ENCODE measurements around the gene DHX9. TPM values are rescaled to one million over a fixed set of nuclear protein-coding genes. Genes with fewer than 3 reads are reported as not detected.

The DHX9 gene
- total and polyA plus RNA-seq, 10 of the 15 experiments (the other 5 are each of a cell fraction or from before 2014, with no cell fraction given) = 90.7 to 234 (median 217) TPM

DNA sequence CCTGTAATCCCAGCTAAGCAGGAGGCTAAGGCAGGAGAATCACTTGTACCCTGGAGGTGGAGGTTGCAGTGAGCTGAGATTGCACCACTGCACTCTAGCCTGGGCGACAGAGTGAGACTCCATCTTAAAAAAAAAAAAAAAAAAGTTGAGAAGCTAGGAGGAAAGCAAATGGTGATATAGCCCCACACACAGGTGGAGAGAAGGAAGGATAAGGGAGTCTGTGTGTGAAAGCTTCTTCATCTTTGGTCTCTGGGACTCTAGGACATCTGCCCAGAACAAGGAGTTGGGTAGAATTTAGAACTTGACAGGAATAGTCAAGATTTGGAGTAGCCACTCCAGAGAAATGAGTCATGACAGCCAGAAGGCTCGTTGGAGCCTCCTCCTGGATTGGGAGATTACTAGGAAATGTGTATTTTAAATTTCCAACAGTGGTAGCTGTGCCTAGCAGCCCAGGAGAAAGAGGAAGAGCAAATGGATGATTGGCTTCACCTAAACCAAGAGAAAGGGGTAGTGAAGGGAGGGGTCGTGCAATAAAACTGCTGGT, 29.7 kb upstream of the DHX9 start:
- no peak for FAIRE-seq
- no peaks in the 10 kb centered on the region for H3K4me1 ChIP-seq (ENCODE audit: control insufficient read depth, insufficient read depth, low read length)
- no peak for DNase-seq (ENCODE audit: low read depth, low spot score)
- WGBS (ENCODE audit: insufficient coverage, insufficient replicate concordance, low lambda C conversion rate, missing lambda C conversion rate) = 31% methylated on average over 3 of the region's 3 CpGs
- SMC1A ChIA-PET (ENCODE audit: uncharacterized antibody, unreplicated experiment) = interaction anchor here (1.3 kb wide), 1 partner anchor 221 kb away, joined by 3 read pairs; no protein-coding TSS in a partner anchor
- BruUV-seq (replicated peaks) = no TSS peak
- H3K79me2 ChIP-seq (ENCODE audit: control insufficient read depth, insufficient read depth, low read length) = no peaks in the 10 kb centered on the region
- H3K4me3 ChIP-seq = no peak overlapping the region
- CTCF ChIA-PET = interaction anchor here (0.6 to 1.5 kb wide), 4 partner anchors 12 to 651 kb away, joined by 3 to 6 read pairs (median 3); no protein-coding TSS in a partner anchor
- H3K36me3 ChIP-seq (ENCODE audit: control insufficient read depth in 2 of 2, insufficient read depth in 2 of 2, low read length in 1 of 2) = no peaks in the 10 kb centered on the region
- H4K20me1 ChIP-seq (ENCODE audit: control insufficient read depth, insufficient read depth) = no peaks in the 10 kb centered on the region
- H3K4me2 ChIP-seq (ENCODE audit: control insufficient read depth, insufficient read depth) = no peak overlapping the region
- POLR2A ChIA-PET = no interaction called here
- intact Hi-C loops (cut with micrococcal nuclease; ENCODE audit: unreplicated experiment) (no loop called here), in situ Hi-C loops (cut with MboI) (no loop called here)
- no peak overlapping the region for H3K27ac ChIP-seq (ENCODE audit: control insufficient read depth, insufficient read depth)
- no peak overlapping the region for H2AFZ ChIP-seq (ENCODE audit: control insufficient read depth, low read depth, low read length)
- H3K9me3 ChIP-seq (replicated peaks; ENCODE audit: control insufficient read depth, insufficient read depth, low read length) = no peaks in the 10 kb centered on the region
- TF ChIP-seq YY1 (IDR thresholded peaks at IDR 0.05; ENCODE audit: low read depth, low read length) (no peak), EED (IDR thresholded peaks at IDR 0.05; ENCODE audit: low read depth) (no peak), STAT3 (IDR thresholded peaks at IDR 0.05; ENCODE audit: low read depth, low read length) (no peak), ZSCAN29 (IDR thresholded peaks at IDR 0.05) (no peak), TCF3 (IDR thresholded peaks at IDR 0.05; ENCODE audit: borderline replicate concordance, insufficient read depth, low read depth, low read length) (no peak), BMI1 (IDR thresholded peaks at IDR 0.05; ENCODE audit: borderline replicate concordance) (no peak), JUNB (IDR thresholded peaks at IDR 0.05) (no peak)
- TF ChIP-seq, protein P1, sequence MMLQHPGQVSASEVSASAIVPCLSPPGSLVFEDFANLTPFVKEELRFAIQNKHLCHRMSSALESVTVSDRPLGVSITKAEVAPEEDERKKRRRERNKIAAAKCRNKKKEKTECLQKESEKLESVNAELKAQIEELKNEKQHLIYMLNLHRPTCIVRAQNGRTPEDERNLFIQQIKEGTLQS (IDR thresholded peaks at IDR 0.05; ENCODE audit: borderline replicate concordance, extremely low read depth, low read depth, low read length) = no peak
- TF ChIP-seq, protein P2, sequence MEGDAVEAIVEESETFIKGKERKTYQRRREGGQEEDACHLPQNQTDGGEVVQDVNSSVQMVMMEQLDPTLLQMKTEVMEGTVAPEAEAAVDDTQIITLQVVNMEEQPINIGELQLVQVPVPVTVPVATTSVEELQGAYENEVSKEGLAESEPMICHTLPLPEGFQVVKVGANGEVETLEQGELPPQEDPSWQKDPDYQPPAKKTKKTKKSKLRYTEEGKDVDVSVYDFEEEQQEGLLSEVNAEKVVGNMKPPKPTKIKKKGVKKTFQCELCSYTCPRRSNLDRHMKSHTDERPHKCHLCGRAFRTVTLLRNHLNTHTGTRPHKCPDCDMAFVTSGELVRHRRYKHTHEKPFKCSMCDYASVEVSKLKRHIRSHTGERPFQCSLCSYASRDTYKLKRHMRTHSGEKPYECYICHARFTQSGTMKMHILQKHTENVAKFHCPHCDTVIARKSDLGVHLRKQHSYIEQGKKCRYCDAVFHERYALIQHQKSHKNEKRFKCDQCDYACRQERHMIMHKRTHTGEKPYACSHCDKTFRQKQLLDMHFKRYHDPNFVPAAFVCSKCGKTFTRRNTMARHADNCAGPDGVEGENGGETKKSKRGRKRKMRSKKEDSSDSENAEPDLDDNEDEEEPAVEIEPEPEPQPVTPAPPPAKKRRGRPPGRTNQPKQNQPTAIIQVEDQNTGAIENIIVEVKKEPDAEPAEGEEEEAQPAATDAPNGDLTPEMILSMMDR (IDR thresholded peaks at IDR 0.05 in 2 of 3, conservative IDR thresholded peaks at IDR 0.05 in 1 of 3; ENCODE audit: control insufficient read depth in 2 of 3, extremely low read depth in 1 of 3, insufficient read depth in 1 of 3, low read depth in 3 of 3, low read length in 3 of 3) = no peak
- TF ChIP-seq, protein P3, sequence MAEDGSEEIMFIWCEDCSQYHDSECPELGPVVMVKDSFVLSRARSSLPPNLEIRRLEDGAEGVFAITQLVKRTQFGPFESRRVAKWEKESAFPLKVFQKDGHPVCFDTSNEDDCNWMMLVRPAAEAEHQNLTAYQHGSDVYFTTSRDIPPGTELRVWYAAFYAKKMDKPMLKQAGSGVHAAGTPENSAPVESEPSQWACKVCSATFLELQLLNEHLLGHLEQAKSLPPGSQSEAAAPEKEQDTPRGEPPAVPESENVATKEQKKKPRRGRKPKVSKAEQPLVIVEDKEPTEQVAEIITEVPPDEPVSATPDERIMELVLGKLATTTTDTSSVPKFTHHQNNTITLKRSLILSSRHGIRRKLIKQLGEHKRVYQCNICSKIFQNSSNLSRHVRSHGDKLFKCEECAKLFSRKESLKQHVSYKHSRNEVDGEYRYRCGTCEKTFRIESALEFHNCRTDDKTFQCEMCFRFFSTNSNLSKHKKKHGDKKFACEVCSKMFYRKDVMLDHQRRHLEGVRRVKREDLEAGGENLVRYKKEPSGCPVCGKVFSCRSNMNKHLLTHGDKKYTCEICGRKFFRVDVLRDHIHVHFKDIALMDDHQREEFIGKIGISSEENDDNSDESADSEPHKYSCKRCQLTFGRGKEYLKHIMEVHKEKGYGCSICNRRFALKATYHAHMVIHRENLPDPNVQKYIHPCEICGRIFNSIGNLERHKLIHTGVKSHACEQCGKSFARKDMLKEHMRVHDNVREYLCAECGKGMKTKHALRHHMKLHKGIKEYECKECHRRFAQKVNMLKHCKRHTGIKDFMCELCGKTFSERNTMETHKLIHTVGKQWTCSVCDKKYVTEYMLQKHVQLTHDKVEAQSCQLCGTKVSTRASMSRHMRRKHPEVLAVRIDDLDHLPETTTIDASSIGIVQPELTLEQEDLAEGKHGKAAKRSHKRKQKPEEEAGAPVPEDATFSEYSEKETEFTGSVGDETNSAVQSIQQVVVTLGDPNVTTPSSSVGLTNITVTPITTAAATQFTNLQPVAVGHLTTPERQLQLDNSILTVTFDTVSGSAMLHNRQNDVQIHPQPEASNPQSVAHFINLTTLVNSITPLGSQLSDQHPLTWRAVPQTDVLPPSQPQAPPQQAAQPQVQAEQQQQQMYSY (CRISPR knock-in tag; IDR thresholded peaks at IDR 0.05) = no peak
- TF ChIP-seq, protein P4, sequence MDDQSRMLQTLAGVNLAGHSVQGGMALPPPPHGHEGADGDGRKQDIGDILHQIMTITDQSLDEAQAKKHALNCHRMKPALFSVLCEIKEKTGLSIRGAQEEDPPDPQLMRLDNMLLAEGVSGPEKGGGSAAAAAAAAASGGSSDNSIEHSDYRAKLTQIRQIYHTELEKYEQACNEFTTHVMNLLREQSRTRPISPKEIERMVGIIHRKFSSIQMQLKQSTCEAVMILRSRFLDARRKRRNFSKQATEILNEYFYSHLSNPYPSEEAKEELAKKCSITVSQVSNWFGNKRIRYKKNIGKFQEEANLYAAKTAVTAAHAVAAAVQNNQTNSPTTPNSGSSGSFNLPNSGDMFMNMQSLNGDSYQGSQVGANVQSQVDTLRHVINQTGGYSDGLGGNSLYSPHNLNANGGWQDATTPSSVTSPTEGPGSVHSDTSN (IDR thresholded peaks at IDR 0.05; ENCODE audit: insufficient replicate concordance, low read depth, low read length) = no peak
- RAD21 ChIA-PET (ENCODE audit: unreplicated experiment) = no interaction called here
- no peak for ATAC-seq
- no peaks in the 10 kb centered on the region for H3K27me3 ChIP-seq (replicated peaks in 1 of 2; ENCODE audit: control insufficient read depth in 2 of 2, insufficient read depth in 2 of 2, low read length in 1 of 2)
- no peak overlapping the region for H3K9ac ChIP-seq (ENCODE audit: control insufficient read depth, insufficient read depth, low read length)
